Transverse colon (tissue), 3 donors: ENCODE data around the gene HTRA3.

ENCODE experiments used
- POLR2A ChIP-seq: fragments of 450-650 bp; IDR thresholded peaks from one replicate; pipeline ENCODE4 v1.6.1; 2016; ENCODE audit warnings: antibody characterized with exemption, mild to moderate bottlenecking, moderate library complexity
- TF ChIP-seq, protein P1 (sequence below), 5 experiments: fragments of 200-600 bp in 3 of 5; fragments of 450-650 bp in 2 of 5; sonication (generic) in 3 of 5; IDR thresholded peaks; 1 replicate in 2 of 5; 2 replicates in 3 of 5; pipeline ENCODE4 v1.5.1; 2016 to 2017; ENCODE audit warnings: antibody characterized with exemption in 5 of 5, inconsistent platforms in 3 of 5, mild to moderate bottlenecking in 2 of 5, moderate library complexity in 1 of 5

DNA sequence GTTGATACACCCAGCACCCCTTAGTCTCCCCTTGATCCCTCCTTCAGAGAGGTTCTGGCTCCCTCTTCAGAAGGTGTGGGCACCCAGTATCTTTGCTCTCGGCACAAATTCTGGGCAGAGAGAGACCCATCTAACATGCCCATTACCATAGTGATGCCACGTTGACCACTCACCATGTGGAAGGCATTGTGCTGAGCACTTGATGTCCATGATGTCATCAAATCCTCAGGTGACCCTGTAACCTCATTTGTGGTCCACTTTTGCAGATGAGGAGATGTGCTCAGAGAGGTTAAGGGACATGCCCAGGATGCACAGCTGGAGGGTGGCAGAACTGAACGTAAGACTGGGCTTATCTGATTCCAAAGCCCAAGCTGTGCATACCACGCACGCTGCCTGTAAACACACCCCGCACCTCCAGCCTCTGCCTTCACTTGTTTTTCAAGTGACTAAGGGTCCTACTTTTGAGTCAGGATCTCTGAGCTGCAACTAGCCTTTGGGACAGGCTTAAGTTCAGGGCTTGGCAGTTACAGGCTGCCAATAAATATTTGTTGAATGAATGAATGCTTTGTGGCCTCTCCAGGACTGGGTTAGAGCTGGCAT is 55.2 kb downstream of the HTRA3 start:
- TF ChIP-seq, protein P1, sequence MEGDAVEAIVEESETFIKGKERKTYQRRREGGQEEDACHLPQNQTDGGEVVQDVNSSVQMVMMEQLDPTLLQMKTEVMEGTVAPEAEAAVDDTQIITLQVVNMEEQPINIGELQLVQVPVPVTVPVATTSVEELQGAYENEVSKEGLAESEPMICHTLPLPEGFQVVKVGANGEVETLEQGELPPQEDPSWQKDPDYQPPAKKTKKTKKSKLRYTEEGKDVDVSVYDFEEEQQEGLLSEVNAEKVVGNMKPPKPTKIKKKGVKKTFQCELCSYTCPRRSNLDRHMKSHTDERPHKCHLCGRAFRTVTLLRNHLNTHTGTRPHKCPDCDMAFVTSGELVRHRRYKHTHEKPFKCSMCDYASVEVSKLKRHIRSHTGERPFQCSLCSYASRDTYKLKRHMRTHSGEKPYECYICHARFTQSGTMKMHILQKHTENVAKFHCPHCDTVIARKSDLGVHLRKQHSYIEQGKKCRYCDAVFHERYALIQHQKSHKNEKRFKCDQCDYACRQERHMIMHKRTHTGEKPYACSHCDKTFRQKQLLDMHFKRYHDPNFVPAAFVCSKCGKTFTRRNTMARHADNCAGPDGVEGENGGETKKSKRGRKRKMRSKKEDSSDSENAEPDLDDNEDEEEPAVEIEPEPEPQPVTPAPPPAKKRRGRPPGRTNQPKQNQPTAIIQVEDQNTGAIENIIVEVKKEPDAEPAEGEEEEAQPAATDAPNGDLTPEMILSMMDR (IDR thresholded peaks at IDR 0.05): no peak
- no peak for TF ChIP-seq POLR2A
